ENCODE measurements around the gene VASH1. TPM values are rescaled to one million over a fixed set of nuclear protein-coding genes. Genes with fewer than 3 reads are reported as not detected.

VASH1 gene
- polyA plus RNA-seq, 5 donors = 36.7 to 56.7 (median 51.9) TPM

GRCh38 chr14:76782115-76782884 is 21.0 kb downstream of the VASH1 start:
- no peak for DNase-seq

GRCh38 chr14:76782885-76783566 is 21.8 kb downstream of the VASH1 start:
- no peak for DNase-seq

- no peak for DNase-seq
These were observed 23.1 kb downstream of the VASH1 start for GRCh38 chr14:76784266-76784874.

- no peak for DNase-seq
These were observed 23.6 kb downstream of the VASH1 start for GRCh38 chr14:76784881-76785280.

GRCh38 chr14:76786601-76787000 is 25.3 kb downstream of the VASH1 start:
- DNase-seq = no peak

GRCh38 chr14:76792422-76792821 is 31.2 kb downstream of the VASH1 start:
- no peak for DNase-seq

GRCh38 chr14:76793324-76793723 is 32.1 kb downstream of the VASH1 start:
- DNase-seq = no peak

- no peak for DNase-seq
These were observed 32.7 kb downstream of the VASH1 start for GRCh38 chr14:76793956-76794355.

GRCh38 chr14:76806446-76806845 is 45.2 kb downstream of the VASH1 start:
- no peak for DNase-seq

GRCh38 chr14:76808011-76808410 is 46.7 kb downstream of the VASH1 start:
- DNase-seq = no peak

- DNase-seq = no peak
These were observed 47.7 kb downstream of the VASH1 start for GRCh38 chr14:76808990-76809389.

GRCh38 chr14:76810525-76810924 is 49.3 kb downstream of the VASH1 start:
- no peak for DNase-seq

- DNase-seq = no peak
These were observed 49.7 kb downstream of the VASH1 start for GRCh38 chr14:76810953-76811400.

GRCh38 chr14:76811561-76811960 is 50.3 kb downstream of the VASH1 start:
- DNase-seq = no peak

GRCh38 chr14:76812093-76812421 is 50.8 kb downstream of the VASH1 start:
- no peak for DNase-seq

- peak; percentile 91 to 93 for DNase-seq
These were observed 51.4 kb downstream of the VASH1 start, which contains the start of gene ANGEL1 for GRCh38 chr14:76812422-76813383. TSS of gene ANGEL1 (minus strand) at chr14:76812882. CDS start at chr14:76812827, 55 bp downstream.

GRCh38 chr14:76814726-76815645 is 53.7 kb downstream of the VASH1 start:
- DNase-seq = no peak

GRCh38 chr14:76820700-76821099 is 59.4 kb downstream of the VASH1 start:
- DNase-seq = no peak

- no peak for DNase-seq
These were observed 64.9 kb downstream of the VASH1 start, which contains the start of gene LRRC74A for GRCh38 chr14:76826122-76826521. TSS of gene LRRC74A (plus strand) at chr14:76826408. CDS start at chr14:76826698, 290 bp downstream.

GRCh38 chr14:76827696-76828296 is 66.5 kb downstream of the VASH1 start:
- no peak for DNase-seq
